Activated CD4-positive, alpha-beta T cell treated with anti-CD3 and anti-CD28 coated beads for 36 hours (primary cell): Measurements from ENCODE around the gene HOXC6. TPM values are rescaled to one million over a fixed set of nuclear protein-coding genes. Genes with fewer than 3 reads are reported as not detected.
A peak's percentile ranks its signal among the peaks of the same experiment; 100 is the strongest.

ENCODE experiments used
- ATAC-seq: fragments of 200-7000 bp; cut with Tn5 transposase; one replicate; pipeline ENCODE4 v1.10.0; 2021; ENCODE audit warnings: mild to moderate bottlenecking, moderate library complexity
- CTCF ChIA-PET: fragments of 350-600 bp; sonication (Branson Sonifier 250); formaldehyde crosslinking; loops from one replicate; lab custom pipeline; 2021; ENCODE audit warnings: antibody characterized with exemption; lab: Charles Lee
- POLR2A ChIA-PET: fragments of 350-600 bp; sonication (Branson Sonifier 250); formaldehyde crosslinking; loops from one replicate; lab custom pipeline; 2021; ENCODE audit warnings: antibody characterized with exemption, inconsistent platforms; lab: Charles Lee
- DNase-seq: peaks from one replicate; pipeline ENCODE4 v3.0.0-alpha.2; 2020
- H3K27ac Mint-ChIP-seq: one replicate; pipeline ENCODE4 v1.8.0; 2021; ENCODE audit warnings: mixed read lengths
- H3K27me3 Mint-ChIP-seq: one replicate; pipeline ENCODE4 v1.8.0; 2021; ENCODE audit warnings: mixed read lengths
- H3K36me3 Mint-ChIP-seq: one replicate; pipeline ENCODE4 v1.8.0; 2021; ENCODE audit warnings: low read depth, mixed read lengths
- H3K4me1 Mint-ChIP-seq: one replicate; pipeline ENCODE4 v1.8.0; 2021; ENCODE audit warnings: mixed read lengths
- H3K4me3 Mint-ChIP-seq: one replicate; pipeline ENCODE4 v1.8.0; 2021; ENCODE audit warnings: mild to moderate bottlenecking, moderate library complexity, mixed read lengths
- H3K9me3 Mint-ChIP-seq: one replicate; pipeline ENCODE4 v1.8.0; 2021; ENCODE audit warnings: low read depth, mixed read lengths
- intact Hi-C, 2 experiments: fragments of 100-400 bp; cut with DNase I in 1 of 2; cut with micrococcal nuclease in 1 of 2; formaldehyde crosslinking; loops; one replicate each; pipeline versions ENCODE4 v1.14.2 to v1.15.1; 2022 to 2024; cut with DNase I, micrococcal nuclease
- total RNA-seq, 2 experiments: library from RNA; stranded (reverse); gene quantifications; one replicate each; pipeline ENCODE4 v1.2.3, GENCODE V29; 2021

Gene HOXC6
- total RNA-seq, 2 experiments from 2014 or later: not detected

GRCh38 chr12:54003625-54004024, 24.6 kb upstream of the HOXC6 start:
- POLR2A ChIA-PET: no interaction called here
- H3K9me3 Mint-ChIP-seq: no peaks in the 10 kb centered on the region

GRCh38 chr12:54004063-54004840, 24.0 kb upstream of the HOXC6 start:
- POLR2A ChIA-PET: no interaction called here
- intact Hi-C loops: loop anchor here in 1 of 2 experiments (2.0 kb wide), 1 partner anchor 15 kb away; no protein-coding TSS in a partner anchor
- Mint-ChIP-seq H3K4me3 (no peak overlapping the region), H3K36me3 (no peaks in the 10 kb centered on the region), H3K27me3 (peaks cover 86% of the 10 kb centered on the region), H3K9me3 (no peaks in the 10 kb centered on the region), H3K4me1 (peaks cover 21% of the 10 kb centered on the region), H3K27ac (no peak overlapping the region)
- CTCF ChIA-PET: interaction anchor here (0.5 to 6.4 kb wide), 10 partner anchors 27 to 209 kb away, joined by 3 to 71 read pairs (median 5); partner anchors contain the start of gene HOXC5
- DNase-seq: no peak
- ATAC-seq: no peak

More at GRCh38 chr12:54003625-54004024, 24.6 kb upstream of the HOXC6 start:
- no peak for DNase-seq
- CTCF ChIA-PET: interaction anchor here (1.1 to 6.4 kb wide), 5 partner anchors 27 to 197 kb away, joined by 3 to 71 read pairs (median 8); partner anchors contain the start of gene HOXC5
- Mint-ChIP-seq H3K4me1 (peaks cover 19% of the 10 kb centered on the region), H3K36me3 (no peaks in the 10 kb centered on the region), H3K27ac (no peak overlapping the region), H3K27me3 (peaks cover 89% of the 10 kb centered on the region), H3K4me3 (no peak overlapping the region)
- no peak for ATAC-seq
- intact Hi-C loops: loop anchor here in 1 of 2 experiments (2.0 kb wide), 1 partner anchor 15 kb away; no protein-coding TSS in a partner anchor

DNA sequence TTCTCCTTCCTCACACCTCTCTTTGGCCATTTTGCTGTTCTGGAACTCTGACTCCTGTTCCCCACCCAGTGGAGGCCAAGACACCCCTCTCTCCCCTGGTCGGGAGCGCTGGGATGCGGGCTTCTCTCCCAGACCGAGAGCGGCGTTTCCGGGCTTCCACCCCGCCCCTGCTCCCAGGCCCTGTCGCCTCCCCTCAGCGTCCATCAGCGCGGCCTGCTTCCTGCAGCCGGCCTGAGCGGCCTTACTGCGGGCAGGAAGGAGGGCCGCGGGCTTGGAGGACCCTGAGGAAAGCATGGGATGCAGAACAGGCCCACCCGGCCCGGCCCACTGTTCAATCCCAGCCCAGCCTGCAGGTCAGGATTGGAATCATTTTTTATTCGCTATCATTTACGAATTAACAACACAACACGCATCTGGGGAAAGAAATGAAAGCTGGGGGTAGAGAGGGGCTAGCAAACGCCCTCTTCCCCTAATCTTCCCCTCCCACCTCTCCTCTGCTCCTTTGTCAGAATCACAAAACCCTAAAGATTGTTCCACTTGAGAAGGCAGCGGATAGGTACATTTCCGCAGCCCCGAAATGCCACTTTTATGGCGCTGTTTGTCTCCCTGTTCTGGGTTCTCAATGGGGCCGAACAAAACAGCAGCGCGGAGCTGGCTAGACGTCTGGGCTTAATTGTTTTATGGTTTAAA, 23.3 kb upstream of the HOXC6 start:
- ATAC-seq (no peak), DNase-seq (no peak)
- Mint-ChIP-seq H3K27ac (no peak overlapping the region), H3K4me1 (peaks cover 28% of the 10 kb centered on the region), H3K36me3 (no peaks in the 10 kb centered on the region), H3K27me3 (peaks cover 89% of the 10 kb centered on the region), H3K9me3 (no peaks in the 10 kb centered on the region), H3K4me3 (peak overlapping the region; percentile 33)
- ChIA-PET POLR2A (no interaction called here), CTCF (interaction anchor here (0.5 to 6.4 kb wide), 23 partner anchors 8 to 499 kb away, joined by 3 to 71 read pairs (median 4); partner anchors contain the start of genes HOXC10, HOXC5 and HOXC6)
- intact Hi-C loops: loop anchor here in 1 of 2 experiments (2.0 to 5.0 kb wide), 2 partner anchors 16 to 42 kb away; no protein-coding TSS in a partner anchor

- peaks cover 88% of the 10 kb centered on the region for H3K27me3 Mint-ChIP-seq
- DNase-seq (no peak), ATAC-seq (no peak)
- no peaks in the 10 kb centered on the region for H3K9me3 Mint-ChIP-seq
- intact Hi-C loops: loop anchor here in 1 of 2 experiments (2.0 to 5.0 kb wide), 2 partner anchors 17 to 42 kb away; no protein-coding TSS in a partner anchor
- no peak overlapping the region for H3K27ac Mint-ChIP-seq
- CTCF ChIA-PET: interaction anchor here (0.6 to 6.4 kb wide), 28 partner anchors 8 to 499 kb away, joined by 3 to 71 read pairs (median 4); partner anchors contain the start of genes HOXC10, HOXC5 and HOXC6
- H3K4me3 Mint-ChIP-seq: peak overlapping the region; percentile 33
- POLR2A ChIA-PET: no interaction called here
- peaks cover 28% of the 10 kb centered on the region for H3K4me1 Mint-ChIP-seq
- no peaks in the 10 kb centered on the region for H3K36me3 Mint-ChIP-seq
These were observed 22.7 kb upstream of the HOXC6 start for GRCh38 chr12:54005531-54005852.

- Mint-ChIP-seq H3K4me3 (peak overlapping the region; percentile 46), H3K36me3 (no peaks in the 10 kb centered on the region), H3K4me1 (peaks cover 28% of the 10 kb centered on the region), H3K27ac (no peak overlapping the region), H3K27me3 (peaks cover 87% of the 10 kb centered on the region), H3K9me3 (no peaks in the 10 kb centered on the region)
- CTCF ChIA-PET: interaction anchor here (0.6 to 6.4 kb wide), 30 partner anchors 9 to 498 kb away, joined by 3 to 71 read pairs (median 4); partner anchors contain the start of genes HOXC10, HOXC5 and HOXC6
- POLR2A ChIA-PET: no interaction called here
- DNase-seq (peak; percentile 91), ATAC-seq (peak; percentile 81)
- intact Hi-C loops: loop anchor here (1.0 to 5.0 kb wide), 10 partner anchors 17 to 202 kb away; partner anchors contain the start of gene HOXC4 (in 1 of the 2)
These were observed 22.2 kb upstream of the HOXC6 start for GRCh38 chr12:54005853-54006558.

GRCh38 chr12:54006559-54007220, 21.6 kb upstream of the HOXC6 start:
- H3K9me3 Mint-ChIP-seq: no peaks in the 10 kb centered on the region
- ChIA-PET POLR2A (no interaction called here), CTCF (interaction anchor here (0.6 to 6.4 kb wide), 22 partner anchors 9 to 362 kb away, joined by 3 to 71 read pairs (median 5); partner anchors contain the start of gene HOXC10)
- intact Hi-C loops: loop anchor here (1.0 to 5.0 kb wide), 9 partner anchors 16 to 202 kb away; partner anchors contain the start of gene HOXC4 (in 1 of the 2)
- no peak overlapping the region for H3K27ac Mint-ChIP-seq
- peak overlapping the region; percentile 46 for H3K4me3 Mint-ChIP-seq
- DNase-seq: no peak
- H3K4me1 Mint-ChIP-seq: peaks cover 35% of the 10 kb centered on the region
- peaks cover 87% of the 10 kb centered on the region for H3K27me3 Mint-ChIP-seq
- ATAC-seq: no peak
- no peaks in the 10 kb centered on the region for H3K36me3 Mint-ChIP-seq

GRCh38 chr12:54007538-54008259, 20.5 kb upstream of the HOXC6 start:
- H3K27me3 Mint-ChIP-seq: peaks cover 85% of the 10 kb centered on the region
- no peak for DNase-seq
- ChIA-PET CTCF (interaction anchor here (0.8 to 6.4 kb wide), 13 partner anchors 8 to 207 kb away, joined by 3 to 71 read pairs (median 6); partner anchors contain the start of genes HOXC5 and HOXC9), POLR2A (no interaction called here)
- H3K4me3 Mint-ChIP-seq: no peak overlapping the region
- no peaks in the 10 kb centered on the region for H3K9me3 Mint-ChIP-seq
- intact Hi-C loops: loop anchor here (2.0 to 5.0 kb wide), 3 partner anchors 15 to 45 kb away; partner anchors contain the start of gene HOXC4 (in 1 of the 2)
- no peak overlapping the region for H3K27ac Mint-ChIP-seq
- peaks cover 31% of the 10 kb centered on the region for H3K4me1 Mint-ChIP-seq
- ATAC-seq: no peak
- H3K36me3 Mint-ChIP-seq: no peaks in the 10 kb centered on the region

- Mint-ChIP-seq H3K4me1 (peaks cover 31% of the 10 kb centered on the region), H3K36me3 (no peaks in the 10 kb centered on the region), H3K27me3 (peaks cover 84% of the 10 kb centered on the region), H3K9me3 (no peaks in the 10 kb centered on the region), H3K4me3 (no peak overlapping the region), H3K27ac (no peak overlapping the region)
- no peak for DNase-seq
- intact Hi-C loops: loop anchor here in 1 of 2 experiments (5.0 kb wide), 1 partner anchor 39 kb away; no protein-coding TSS in a partner anchor
- ChIA-PET POLR2A (no interaction called here), CTCF (interaction anchor here (0.8 to 6.4 kb wide), 10 partner anchors 8 to 206 kb away, joined by 3 to 71 read pairs (median 6); partner anchors contain the start of genes HOXC5 and HOXC9)
- ATAC-seq: no peak
These were observed 20.0 kb upstream of the HOXC6 start for GRCh38 chr12:54008260-54008552.

DNA sequence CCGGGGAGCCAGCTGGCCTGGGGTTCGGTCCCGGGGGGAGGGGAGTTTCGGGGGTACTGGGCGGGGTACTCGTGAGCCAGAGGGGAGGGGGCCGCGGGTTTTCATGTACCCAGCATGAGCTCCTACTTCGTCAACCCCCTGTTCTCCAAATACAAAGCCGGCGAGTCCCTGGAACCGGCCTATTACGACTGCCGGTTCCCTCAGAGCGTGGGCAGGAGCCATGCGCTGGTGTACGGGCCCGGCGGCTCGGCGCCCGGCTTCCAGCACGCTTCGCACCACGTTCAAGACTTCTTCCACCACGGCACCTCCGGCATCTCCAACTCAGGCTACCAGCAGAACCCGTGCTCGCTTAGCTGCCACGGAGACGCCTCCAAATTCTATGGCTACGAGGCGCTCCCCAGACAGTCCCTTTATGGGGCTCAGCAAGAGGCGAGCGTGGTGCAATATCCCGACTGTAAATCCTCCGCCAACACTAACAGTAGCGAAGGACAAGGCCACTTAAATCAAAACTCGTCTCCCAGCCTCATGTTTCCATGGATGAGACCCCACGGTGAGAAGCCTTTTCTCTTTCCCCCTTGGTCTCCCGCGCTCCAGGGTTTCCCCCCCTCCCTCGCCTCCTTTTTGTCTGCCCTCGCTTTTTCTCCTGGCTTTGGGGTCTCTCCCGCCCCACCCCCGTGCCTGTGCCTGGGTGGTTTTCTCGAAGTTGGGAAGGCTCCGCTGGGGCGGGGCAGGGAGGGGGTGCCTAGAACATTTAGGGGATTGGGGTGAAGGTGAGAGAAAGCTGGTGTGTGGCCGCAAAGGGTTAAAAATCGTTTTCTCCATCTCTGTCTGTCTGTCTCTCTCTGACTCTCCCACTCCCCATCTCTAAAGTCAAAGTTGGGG, 18.8 kb upstream of the HOXC6 start:
- ChIA-PET CTCF (interaction anchor here (0.8 to 6.4 kb wide), 9 partner anchors 9 to 370 kb away, joined by 3 to 71 read pairs (median 3); partner anchors contain the start of genes HOXC5 and HOXC9), POLR2A (interaction anchor here (0.7 kb wide), 1 partner anchor 14 kb away, joined by 6 read pairs; no protein-coding TSS in a partner anchor)
- no peaks in the 10 kb centered on the region for H3K9me3 Mint-ChIP-seq
- DNase-seq (peak; percentile 62), ATAC-seq (no peak)
- peaks cover 31% of the 10 kb centered on the region for H3K4me1 Mint-ChIP-seq
- peaks cover 81% of the 10 kb centered on the region for H3K27me3 Mint-ChIP-seq
- H3K4me3 Mint-ChIP-seq: peak overlapping the region; percentile 59
- no peak overlapping the region for H3K27ac Mint-ChIP-seq
- intact Hi-C loops: loop anchor here in 1 of 2 experiments (5.0 kb wide), 1 partner anchor 38 kb away; no protein-coding TSS in a partner anchor
- no peaks in the 10 kb centered on the region for H3K36me3 Mint-ChIP-seq
